Cardiac muscle cell (in vitro differentiated cells and primary cell): ENCODE measurements around the gene RALGPS1. TPM values are rescaled to one million over a fixed set of nuclear protein-coding genes. Genes with fewer than 3 reads are reported as not detected.

ENCODE experiments used
- DNase-seq, 2 donors: peaks; one replicate each; pipeline versions ENCODE4 v3.0.0 to v3.0.0-alpha.2; 2010 to 2017; ENCODE audit warnings: low read depth in 1 of 2, low spot score in 1 of 2
- H3K27ac ChIP-seq: fragments of 200-600 bp; sonication (generic); 2 replicates; pipeline ENCODE4 v1.5.1; 2016
- H3K27me3 ChIP-seq: fragments of 200-600 bp; sonication (generic); 2 replicates; pipeline ENCODE4 v1.6.0; 2016; ENCODE audit warnings: control low read depth
- H3K36me3 ChIP-seq: fragments of 200-600 bp; sonication (generic); 2 replicates; pipeline ENCODE4 v1.5.1; 2016; ENCODE audit warnings: control low read depth
- H3K4me1 ChIP-seq: fragments of 200-600 bp; sonication (generic); 2 replicates; pipeline ENCODE4 v1.8.1; 2017; ENCODE audit warnings: low read depth, mild to moderate bottlenecking, mixed run types
- H3K4me3 ChIP-seq: fragments of 200-600 bp; sonication (generic); 2 replicates; pipeline ENCODE4 v1.5.1; 2016; ENCODE audit warnings: mild to moderate bottlenecking
- H3K9me3 ChIP-seq: fragments of 200-600 bp; sonication (generic); 2 replicates; pipeline ENCODE4 v1.5.1; 2017; ENCODE audit warnings: low read depth, mild to moderate bottlenecking, control low read depth
- polyA plus RNA-seq: library from polyadenylated mRNA; unstranded; fragments of >200 nt; fragmentation: Nextera tagmentation; extraction: Ambion mirVana; gene quantifications from 2 replicates; pipeline ENCODE4 v1.2.1, GENCODE V29; 2016
- total RNA-seq: library from RNA; depleted of rRNA; stranded (reverse); fragments of >200 nt; gene quantifications from 2 replicates; pipeline ENCODE4 v1.2.3, GENCODE V29; 2016
- TF ChIP-seq, protein P1 (sequence below): IDR thresholded peaks from 2 replicates; pipeline ENCODE4 v1.5.1; 2012; ENCODE audit warnings: low read depth, mild to moderate bottlenecking, low read length

The RALGPS1 gene
- total and polyA plus RNA-seq, 2 experiments from 2014 or later, result 14.1 to 16.1 TPM

DNA sequence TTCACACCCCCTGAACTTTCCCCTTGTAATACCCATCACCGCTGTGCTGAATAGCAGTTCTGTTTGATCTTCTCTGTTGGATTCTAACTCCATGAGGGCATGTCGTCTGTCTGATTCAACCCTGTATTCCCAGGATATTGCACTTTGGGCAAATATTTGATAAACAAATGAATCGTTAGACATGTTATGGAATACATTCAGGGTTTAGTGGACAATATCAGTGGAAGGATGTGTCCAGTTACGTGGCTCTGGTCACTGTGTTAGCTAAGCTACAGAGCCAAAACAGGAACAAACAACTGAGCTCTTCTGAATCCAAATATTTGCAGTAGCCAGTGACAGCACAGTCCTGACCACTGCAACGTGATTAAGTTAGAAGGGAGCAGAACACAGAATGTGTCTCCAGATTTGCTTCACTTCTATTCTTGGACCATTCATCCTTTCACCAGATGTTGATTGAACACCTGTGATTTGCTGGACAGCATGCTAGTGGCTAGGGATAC is 194.7 kb downstream of the RALGPS1 start:
- H3K36me3 ChIP-seq, result no peaks in the 10 kb centered on the region
- TF ChIP-seq, protein P1, sequence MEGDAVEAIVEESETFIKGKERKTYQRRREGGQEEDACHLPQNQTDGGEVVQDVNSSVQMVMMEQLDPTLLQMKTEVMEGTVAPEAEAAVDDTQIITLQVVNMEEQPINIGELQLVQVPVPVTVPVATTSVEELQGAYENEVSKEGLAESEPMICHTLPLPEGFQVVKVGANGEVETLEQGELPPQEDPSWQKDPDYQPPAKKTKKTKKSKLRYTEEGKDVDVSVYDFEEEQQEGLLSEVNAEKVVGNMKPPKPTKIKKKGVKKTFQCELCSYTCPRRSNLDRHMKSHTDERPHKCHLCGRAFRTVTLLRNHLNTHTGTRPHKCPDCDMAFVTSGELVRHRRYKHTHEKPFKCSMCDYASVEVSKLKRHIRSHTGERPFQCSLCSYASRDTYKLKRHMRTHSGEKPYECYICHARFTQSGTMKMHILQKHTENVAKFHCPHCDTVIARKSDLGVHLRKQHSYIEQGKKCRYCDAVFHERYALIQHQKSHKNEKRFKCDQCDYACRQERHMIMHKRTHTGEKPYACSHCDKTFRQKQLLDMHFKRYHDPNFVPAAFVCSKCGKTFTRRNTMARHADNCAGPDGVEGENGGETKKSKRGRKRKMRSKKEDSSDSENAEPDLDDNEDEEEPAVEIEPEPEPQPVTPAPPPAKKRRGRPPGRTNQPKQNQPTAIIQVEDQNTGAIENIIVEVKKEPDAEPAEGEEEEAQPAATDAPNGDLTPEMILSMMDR, result no peak
- no peaks in the 10 kb centered on the region for H3K9me3 ChIP-seq
- no peak for DNase-seq
- H3K27ac ChIP-seq, result no peak overlapping the region
- H3K4me1 ChIP-seq, result peaks cover 5% of the 10 kb centered on the region
- no peaks in the 10 kb centered on the region for H3K27me3 ChIP-seq
- H3K4me3 ChIP-seq, result no peak overlapping the region

- TF ChIP-seq, protein P1, result no peak
- Histone ChIP-seq H3K9me3 (no peaks in the 10 kb centered on the region), H3K27ac (no peak overlapping the region), H3K36me3 (no peaks in the 10 kb centered on the region), H3K4me1 (no peaks in the 10 kb centered on the region), H3K27me3 (no peaks in the 10 kb centered on the region), H3K4me3 (no peak overlapping the region)
- peak in 1 of 2 donors; percentile 23 for DNase-seq
Measured at GRCh38 chr9:127112056-127112455, 197.5 kb downstream of the RALGPS1 start.

- Histone ChIP-seq H3K27ac (no peak overlapping the region), H3K36me3 (no peaks in the 10 kb centered on the region), H3K9me3 (no peaks in the 10 kb centered on the region), H3K27me3 (no peaks in the 10 kb centered on the region), H3K4me3 (no peak overlapping the region), H3K4me1 (no peaks in the 10 kb centered on the region)
- TF ChIP-seq, protein P1, result no peak
- no peak for DNase-seq
Measured at GRCh38 chr9:127112735-127113161, 198.2 kb downstream of the RALGPS1 start.

DNA sequence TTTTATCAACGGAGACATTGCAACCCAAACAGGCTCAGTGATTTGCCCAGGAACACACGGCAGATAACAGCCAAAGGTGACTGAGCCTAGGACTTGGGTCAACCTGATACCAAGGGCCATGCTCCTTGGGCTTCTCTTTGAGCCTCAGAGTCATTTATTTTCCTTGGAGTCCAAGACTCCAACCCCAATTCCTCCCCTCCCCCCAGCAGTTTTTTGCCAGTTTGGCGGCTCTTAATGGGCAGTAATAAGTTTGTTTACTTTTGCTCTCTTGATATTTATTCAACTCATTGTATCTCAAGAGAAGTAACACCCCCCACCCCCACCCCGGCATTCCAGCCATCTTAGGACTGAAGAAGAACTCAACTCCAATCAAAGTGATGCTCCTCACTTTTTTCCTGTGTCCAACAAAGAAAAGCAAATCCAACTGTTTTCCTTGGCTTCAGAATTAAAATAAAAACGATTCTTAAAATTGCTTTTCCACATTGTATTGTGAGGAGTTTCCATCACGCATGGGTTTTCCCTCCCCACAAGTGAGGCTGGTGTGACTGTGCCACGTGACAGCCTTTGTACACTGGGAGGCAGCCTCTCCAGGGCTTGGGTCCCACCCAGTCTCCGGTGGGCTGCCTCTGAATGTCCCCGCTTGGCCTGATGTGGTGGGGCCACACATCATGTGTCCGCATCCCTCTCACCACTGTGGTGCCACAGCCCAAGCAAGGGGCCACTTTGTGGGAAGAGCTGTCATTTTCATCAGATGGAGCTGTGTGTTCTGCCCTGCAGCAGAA is 198.8 kb downstream of the RALGPS1 start:
- no peak for DNase-seq
- TF ChIP-seq, protein P1, result no peak
- no peaks in the 10 kb centered on the region for H3K27me3 ChIP-seq
- peaks cover under 1% of the 10 kb centered on the region for H3K4me1 ChIP-seq
- no peaks in the 10 kb centered on the region for H3K9me3 ChIP-seq
- H3K27ac ChIP-seq, result no peak overlapping the region
- H3K36me3 ChIP-seq, result no peaks in the 10 kb centered on the region
- no peak overlapping the region for H3K4me3 ChIP-seq

- Histone ChIP-seq H3K27ac (no peak overlapping the region), H3K4me1 (peaks cover 4% of the 10 kb centered on the region), H3K9me3 (no peaks in the 10 kb centered on the region), H3K36me3 (no peaks in the 10 kb centered on the region), H3K4me3 (no peak overlapping the region), H3K27me3 (no peaks in the 10 kb centered on the region)
- DNase-seq, result no peak
- TF ChIP-seq, protein P1, result no peak
Measured at GRCh38 chr9:127114606-127115005, 200.0 kb downstream of the RALGPS1 start.
